AG09319 (cell line): ENCODE data around the gene DUS1L.

Experiments used
- DNase-seq: peaks from one replicate; pipeline ENCODE4 v3.0.0-alpha.2; 2010; ENCODE audit warnings: low read depth; ENCODE audit errors: extremely low read depth
- CTCF ChIP-seq: IDR thresholded peaks from 2 replicates; pipeline ENCODE4 v1.5.1; 2011; ENCODE audit warnings: low read depth, mild to moderate bottlenecking, inconsistent platforms, low read length, moderate library complexity

The DUS1L gene

GRCh38 chr17:82105417-82105881, 39.8 kb upstream of the DUS1L start:
- no peak for TF ChIP-seq CTCF
- DNase-seq: no peak

GRCh38 chr17:82104797-82105416, 39.3 kb upstream of the DUS1L start:
- DNase-seq: no peak
- no peak for TF ChIP-seq CTCF

GRCh38 chr17:82103553-82104451, 38.2 kb upstream of the DUS1L start:
- TF ChIP-seq CTCF: no peak
- DNase-seq: no peak

GRCh38 chr17:82101767-82102679, 36.4 kb upstream of the DUS1L start:
- no peak for DNase-seq
- no peak for TF ChIP-seq CTCF

- DNase-seq: no peak
- TF ChIP-seq CTCF: no peak
Observed at GRCh38 chr17:82101301-82101715, 35.7 kb upstream of the DUS1L start.

- no peak for TF ChIP-seq CTCF
- no peak for DNase-seq
Observed at GRCh38 chr17:82100502-82101298, 35.1 kb upstream of the DUS1L start.
